ENCODE measurements around the gene MITF.

The MITF gene

GRCh38 chr3:69761896-69762767 lies 22.9 kb downstream of the MITF start:
- DNase-seq, result no peak

DNA sequence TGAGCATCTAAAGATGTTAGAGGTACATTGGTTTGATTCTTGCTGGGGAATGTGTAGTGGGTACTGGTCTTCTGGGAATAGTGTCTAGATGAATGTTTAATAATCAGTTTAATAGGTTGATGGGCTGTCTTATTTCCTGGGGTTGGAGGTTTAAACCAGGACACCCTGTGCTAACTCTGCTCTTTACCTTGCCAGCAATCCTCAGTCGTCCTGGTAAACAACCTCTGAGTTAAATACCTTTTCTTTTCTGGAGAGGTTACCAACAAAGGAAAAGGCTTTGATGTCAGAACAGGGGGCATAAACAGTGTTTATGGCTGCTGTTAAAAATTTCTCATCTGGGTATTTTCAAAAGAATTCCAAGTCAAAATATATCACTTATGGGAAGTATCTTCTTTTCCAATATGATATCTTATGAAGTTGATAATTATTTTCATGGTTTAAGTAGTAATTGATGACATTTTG lies 23.5 kb downstream of the MITF start:
- no peak for DNase-seq

DNA sequence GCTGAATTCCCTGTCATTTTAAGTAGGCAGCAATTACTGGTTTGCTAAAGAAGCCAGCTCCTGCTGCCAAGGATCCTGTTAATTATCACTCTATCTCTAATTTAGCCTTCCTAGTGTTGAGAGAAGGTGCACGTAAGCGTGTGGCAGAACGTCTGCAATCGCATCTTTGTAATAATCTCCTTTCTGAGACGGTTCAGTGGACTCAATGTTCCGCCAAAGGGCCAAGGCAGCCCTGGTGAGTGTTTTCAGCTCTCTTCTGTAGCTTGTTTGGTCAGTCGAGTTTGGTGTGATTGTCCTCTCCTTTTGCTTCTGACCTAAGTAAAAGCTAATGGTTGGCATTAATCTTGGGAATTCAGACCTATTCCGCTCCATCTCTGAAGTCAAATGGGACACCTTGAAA lies 24.2 kb downstream of the MITF start:
- no peak for DNase-seq

DNA sequence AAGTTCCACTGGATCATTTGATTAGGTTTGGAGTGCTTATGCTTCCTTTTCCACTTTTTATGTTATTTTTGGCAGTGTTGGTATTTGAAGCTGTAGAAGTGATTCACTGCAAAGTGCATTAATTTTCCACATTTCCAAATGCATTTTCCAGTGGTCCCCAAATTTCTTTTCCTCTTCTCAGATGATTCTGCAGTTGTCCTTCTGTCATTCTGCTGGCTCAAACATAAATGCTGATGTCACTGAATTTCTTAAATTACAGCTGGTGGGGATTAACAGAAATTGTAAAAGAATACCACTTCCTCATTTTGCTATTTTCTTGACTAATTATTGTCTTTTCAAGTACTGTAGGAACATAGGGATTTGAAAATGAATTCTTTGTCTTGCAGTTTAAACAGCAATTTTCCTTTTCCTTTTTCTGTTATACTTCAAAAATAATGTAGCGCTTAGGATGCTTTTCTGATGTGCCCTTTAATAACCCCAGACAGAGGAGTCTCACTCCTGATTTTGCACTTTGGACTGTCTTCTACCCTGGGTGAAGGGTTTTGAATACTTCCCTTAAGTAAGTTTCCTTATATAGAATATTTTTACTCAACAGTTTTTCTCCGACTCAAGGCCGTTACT lies 25.0 kb downstream of the MITF start:
- DNase-seq, result no peak

DNA sequence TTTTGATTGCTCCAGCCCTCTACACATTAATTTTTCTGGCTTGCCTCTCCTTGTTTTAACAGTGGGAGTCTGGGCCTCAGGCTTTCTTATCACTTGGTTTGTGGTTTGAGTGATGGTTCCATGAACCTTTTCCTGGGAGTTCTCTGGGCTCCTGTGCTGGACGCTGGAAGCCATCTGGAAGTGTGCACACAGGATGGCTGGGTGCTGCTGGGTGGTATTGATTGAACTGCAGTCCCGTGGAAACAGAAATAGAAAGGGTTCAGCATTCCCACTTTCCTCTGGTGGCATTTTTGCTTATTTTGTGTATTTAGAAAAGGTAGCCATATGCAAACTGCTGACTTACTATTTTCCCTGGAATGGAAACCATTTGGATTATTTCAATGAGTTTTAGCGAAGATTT lies 25.6 kb downstream of the MITF start:
- DNase-seq, result no peak

GRCh38 chr3:69766638-69767037 lies 27.4 kb downstream of the MITF start:
- no peak for DNase-seq

DNA sequence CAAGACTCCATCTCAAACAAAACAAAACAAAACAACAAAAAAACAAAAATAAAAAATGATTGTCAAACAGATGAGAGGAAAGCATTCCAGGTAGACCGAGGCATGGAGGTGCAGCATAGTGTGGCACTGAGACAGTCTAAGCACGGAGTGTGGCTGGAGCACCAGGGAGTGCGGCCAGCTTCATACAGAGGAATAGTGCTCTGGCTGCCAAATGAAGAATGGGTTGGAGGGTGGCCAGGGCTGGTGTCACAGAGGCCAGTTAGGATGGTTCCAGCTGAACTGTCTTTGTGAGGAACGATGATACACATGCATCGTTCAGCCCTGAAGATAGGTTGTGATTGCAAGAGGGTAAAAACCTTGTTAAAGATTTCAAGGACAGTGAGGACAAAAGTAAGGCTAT lies 28.3 kb downstream of the MITF start:
- no peak for DNase-seq

- no peak for DNase-seq
Observed at GRCh38 chr3:69768438-69768837, 29.2 kb downstream of the MITF start.

GRCh38 chr3:69770219-69770618 lies 31.0 kb downstream of the MITF start:
- DNase-seq, result no peak

GRCh38 chr3:69770976-69771634 lies 31.8 kb downstream of the MITF start:
- DNase-seq, result no peak

DNA sequence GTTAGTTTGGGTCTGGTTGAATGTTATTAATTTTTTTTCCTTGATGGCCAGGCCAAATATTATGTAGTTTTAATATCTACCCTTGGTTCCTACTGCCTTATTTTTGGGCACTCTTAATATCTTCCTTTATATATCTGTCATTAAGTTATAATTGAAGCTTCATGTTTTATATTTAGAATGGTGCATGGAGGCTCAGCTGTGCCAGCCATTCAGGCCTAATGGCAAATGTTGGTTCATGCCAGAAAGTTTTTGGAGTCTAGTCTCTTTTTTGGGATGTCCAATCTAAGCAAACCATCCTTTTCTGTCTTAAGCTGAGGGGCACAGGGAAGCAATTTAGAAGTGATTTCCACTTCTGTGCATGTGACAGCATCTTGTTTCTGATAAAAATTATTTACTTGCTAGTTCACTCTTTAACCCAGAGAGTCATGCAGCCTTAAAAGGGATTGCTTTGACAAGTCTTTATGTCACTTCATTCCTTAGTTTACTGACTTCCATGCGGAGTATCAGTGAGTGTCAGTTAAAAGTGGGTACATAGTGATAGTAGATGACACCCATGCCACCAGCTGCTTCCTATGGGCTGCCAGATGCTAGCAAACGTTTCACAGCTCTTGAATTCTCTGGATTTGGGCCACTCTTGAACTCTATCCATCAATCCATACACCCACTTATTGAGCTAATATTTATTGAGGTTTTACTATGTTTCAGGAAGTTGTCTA lies 33.0 kb downstream of the MITF start:
- DNase-seq, result no peak

GRCh38 chr3:69774029-69774428 lies 34.8 kb downstream of the MITF start:
- DNase-seq, result no peak

GRCh38 chr3:69775751-69776150 lies 36.5 kb downstream of the MITF start:
- no peak for DNase-seq

DNA sequence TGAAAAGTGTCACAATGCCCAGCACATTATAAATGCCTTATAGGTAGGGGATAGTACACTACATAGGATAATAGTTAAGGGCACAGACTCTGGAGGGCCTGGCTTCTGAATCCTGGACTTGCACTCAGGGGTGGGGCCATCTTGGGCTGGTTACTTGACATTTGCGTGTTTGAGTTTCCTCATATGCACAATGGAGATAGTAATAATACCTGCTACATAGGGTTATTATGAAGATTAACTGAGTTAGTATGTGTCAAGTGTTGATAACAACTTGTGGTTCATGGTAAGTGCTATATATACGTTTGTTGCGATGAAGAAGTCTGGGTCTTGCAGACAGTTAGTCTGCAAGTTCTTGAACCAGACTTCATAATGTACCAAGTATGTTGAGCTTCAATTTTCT lies 37.0 kb downstream of the MITF start:
- DNase-seq, result no peak

DNA sequence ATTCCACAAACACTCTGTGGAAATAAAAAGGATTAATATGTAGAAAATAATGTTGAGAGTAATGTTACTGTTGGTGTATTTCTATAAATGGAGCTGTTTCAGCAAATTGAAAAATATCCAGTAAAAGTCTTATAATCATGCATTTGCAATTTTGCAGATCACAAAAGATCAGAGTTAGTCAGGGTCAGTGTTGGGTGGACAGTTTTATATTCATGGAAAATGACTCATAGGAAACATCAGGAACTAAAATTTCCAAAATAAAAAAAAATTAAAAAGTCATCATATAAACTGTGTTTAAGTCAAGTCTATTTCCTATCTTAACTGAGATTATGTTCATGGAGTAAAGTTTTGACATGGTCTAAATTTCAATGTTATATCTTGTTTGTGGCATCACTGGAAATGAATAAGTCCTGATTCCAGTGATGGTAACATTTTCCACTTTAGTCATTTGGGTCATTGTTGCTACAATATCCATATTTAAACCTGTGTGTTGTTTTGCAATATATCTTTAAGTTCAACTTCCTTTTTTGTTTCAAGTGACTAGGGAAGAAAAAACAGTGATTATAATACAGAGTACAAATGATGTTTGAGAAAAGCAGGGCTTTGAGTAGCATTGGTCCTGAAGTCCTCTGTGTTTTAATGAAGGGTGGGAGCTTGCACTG lies 37.8 kb downstream of the MITF start:
- no peak for DNase-seq

- DNase-seq, result no peak
Observed at GRCh38 chr3:69777582-69777967, 38.3 kb downstream of the MITF start.

- DNase-seq, result no peak
Observed at GRCh38 chr3:69781593-69781992, 42.3 kb downstream of the MITF start.

GRCh38 chr3:69784954-69785514 lies 45.8 kb downstream of the MITF start:
- DNase-seq, result no peak

GRCh38 chr3:69785769-69786320 lies 46.6 kb downstream of the MITF start:
- DNase-seq, result no peak

- no peak for DNase-seq
Observed at GRCh38 chr3:69786854-69787253, 47.6 kb downstream of the MITF start.

GRCh38 chr3:69787436-69788168 lies 48.3 kb downstream of the MITF start:
- DNase-seq, result no peak
